Heart left ventricle (tissue), 13 donors: Measurements from ENCODE around the gene ST6GALNAC5.

Experiments
- POLR2A ChIP-seq, 2 donors: fragments of 450-650 bp; IDR thresholded peaks; one replicate each; pipeline ENCODE4 v1.6.1; 2017; ENCODE audit warnings: antibody characterized with exemption in 2 of 2, mild to moderate bottlenecking in 2 of 2, moderate library complexity in 2 of 2
- TF ChIP-seq, protein P1 (sequence below), 12 donors: fragments of 200-600 bp; sonication (generic) in 4 of 12; IDR thresholded peaks; one replicate each; pipeline versions ENCODE4 v1.5.0 to v1.8.0; 2018 to 2022; ENCODE audit warnings: antibody characterized with exemption in 12 of 12, mild to moderate bottlenecking in 5 of 12
- donor health status: ischemic (EF 13 %, LVEDD 7.1; RV severe dilation, severe dysfunction).
- donor health status: DM: no; HTN: yes; CAD: no.
- donor health status: DM: no; HTN: no; CAD: no.
- donor health status: ischemic (EF 25% LVEDD 6.9; RV normal size, moderate dysfunction).
- donor health status: ischemic (EF 25% LVEDD 5.7; RV mildly dilated, moderate dysfunction).
- donor health status: ischemic (EF 35%, LVEDD 5.7; RV mildly dilated, moderate dysfunction).
- donor health status: nonischemic (EF 11% LVEDD 7.7; RV severe dilation, severe dysfunction).
- donor health status: DM: yes; HTN: yes; CAD: no.
- donor health status: PGD.
- donor health status: ischemic (EF 29% LVEDD 5.4; RV normal size, mild dysfunction).
- donor health status: nonischemic (EF 23%, LVEDD 6.1; RV moderate dilation, normal function).

DNA sequence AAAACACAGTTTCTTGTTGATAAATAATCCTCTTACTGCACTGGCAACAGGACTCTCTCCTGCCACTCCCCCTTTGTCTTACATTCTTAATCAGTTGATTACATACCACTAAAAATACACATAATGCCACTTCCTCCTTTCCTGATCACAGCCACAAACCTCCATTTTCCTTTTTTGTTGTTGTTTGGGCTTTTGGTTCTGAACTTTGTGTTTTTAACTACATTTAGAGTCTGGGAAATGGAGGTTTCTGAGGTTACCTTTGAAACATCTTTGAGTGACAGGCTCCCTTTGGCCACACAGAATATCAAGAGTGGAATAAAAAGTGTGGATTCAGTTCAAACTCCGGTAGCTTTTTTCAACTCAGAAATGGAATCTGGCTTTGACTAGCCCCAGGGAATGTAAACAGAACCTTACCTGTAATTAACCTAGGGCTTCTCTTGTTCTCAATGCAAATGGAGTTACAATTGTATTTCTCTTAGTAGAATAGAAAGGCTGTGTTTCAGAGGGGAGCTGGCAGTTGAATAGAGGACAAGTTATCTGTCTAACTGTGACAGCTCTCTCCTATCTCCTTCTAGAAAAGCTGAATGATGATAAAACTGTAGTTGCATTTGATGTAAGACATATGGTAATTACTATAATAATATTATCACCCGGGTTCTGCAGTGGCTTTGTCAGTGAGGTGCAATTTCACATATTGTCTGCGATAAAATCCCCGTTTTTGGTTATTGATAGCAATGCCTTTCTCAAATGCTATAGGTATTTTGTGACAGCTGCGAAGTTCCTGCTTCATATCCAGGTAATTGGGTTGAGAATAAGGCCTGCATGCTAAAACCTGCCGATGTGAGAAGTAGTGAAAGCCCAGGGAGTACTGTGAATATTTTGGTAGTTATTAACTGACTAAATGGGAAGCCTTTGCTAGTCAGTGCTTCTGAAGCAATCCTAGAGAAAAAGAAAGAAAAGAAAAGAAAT, 66.9 kb downstream of the ST6GALNAC5 start:
- TF ChIP-seq, protein P1, sequence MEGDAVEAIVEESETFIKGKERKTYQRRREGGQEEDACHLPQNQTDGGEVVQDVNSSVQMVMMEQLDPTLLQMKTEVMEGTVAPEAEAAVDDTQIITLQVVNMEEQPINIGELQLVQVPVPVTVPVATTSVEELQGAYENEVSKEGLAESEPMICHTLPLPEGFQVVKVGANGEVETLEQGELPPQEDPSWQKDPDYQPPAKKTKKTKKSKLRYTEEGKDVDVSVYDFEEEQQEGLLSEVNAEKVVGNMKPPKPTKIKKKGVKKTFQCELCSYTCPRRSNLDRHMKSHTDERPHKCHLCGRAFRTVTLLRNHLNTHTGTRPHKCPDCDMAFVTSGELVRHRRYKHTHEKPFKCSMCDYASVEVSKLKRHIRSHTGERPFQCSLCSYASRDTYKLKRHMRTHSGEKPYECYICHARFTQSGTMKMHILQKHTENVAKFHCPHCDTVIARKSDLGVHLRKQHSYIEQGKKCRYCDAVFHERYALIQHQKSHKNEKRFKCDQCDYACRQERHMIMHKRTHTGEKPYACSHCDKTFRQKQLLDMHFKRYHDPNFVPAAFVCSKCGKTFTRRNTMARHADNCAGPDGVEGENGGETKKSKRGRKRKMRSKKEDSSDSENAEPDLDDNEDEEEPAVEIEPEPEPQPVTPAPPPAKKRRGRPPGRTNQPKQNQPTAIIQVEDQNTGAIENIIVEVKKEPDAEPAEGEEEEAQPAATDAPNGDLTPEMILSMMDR (IDR thresholded peaks at IDR 0.05) = no peak
- TF ChIP-seq POLR2A (IDR thresholded peaks at IDR 0.05) = no peak
